SIG-M5 treated with dmso at 0.1 percent for 504 hours (cell line): ENCODE measurements around the gene ISL2.

Experiments
- DNase-seq: peaks from one replicate; lab custom pipeline; 2025; ENCODE audit not compliant: unreplicated experiment; lab: John Stamatoyannopoulos, UW

Gene ISL2

GRCh38 chr15:76368122-76368621 is 31.6 kb downstream of the ISL2 start:
- DNase-seq, result no peak

DNA sequence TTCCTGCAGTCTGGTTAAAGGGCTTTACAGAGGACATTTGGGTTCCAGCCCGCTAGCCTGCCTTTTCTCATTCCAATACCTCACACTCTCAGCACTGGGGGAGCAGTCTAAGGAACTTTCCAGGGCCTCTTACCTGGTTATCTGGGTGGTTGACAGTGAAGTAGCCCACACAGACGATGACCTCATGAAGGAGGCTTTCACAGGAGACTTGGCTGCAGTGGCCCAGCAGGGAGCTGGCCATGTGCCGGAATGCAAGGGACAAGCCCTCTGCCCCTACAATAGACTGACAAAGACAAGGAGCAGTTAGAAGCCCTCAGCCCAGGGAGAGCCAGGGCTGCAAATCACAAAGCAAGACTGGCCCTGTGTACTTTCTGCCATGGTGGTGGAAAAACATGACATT is 39.5 kb downstream of the ISL2 start:
- DNase-seq, result no peak

DNA sequence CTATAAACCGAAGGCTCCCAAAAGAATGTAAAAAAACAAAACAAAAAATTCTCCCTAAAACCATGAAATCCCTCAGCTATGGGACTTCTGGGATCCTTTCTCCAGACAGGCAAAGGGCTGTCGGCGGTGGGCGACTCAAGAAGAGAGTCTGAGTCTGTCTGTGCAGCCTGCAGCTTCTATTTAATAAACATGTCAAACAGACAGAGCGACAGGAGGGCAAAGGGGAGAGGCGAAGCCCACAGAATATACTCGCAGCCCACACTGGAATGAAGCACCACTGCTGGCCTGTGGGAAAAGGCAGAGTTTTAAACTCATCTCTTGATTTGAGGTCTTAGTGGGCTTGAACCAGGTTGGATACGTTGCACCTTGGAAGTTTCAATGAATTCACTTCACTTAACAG is 40.2 kb downstream of the ISL2 start:
- DNase-seq, result no peak

- DNase-seq, result no peak
These were observed 40.6 kb downstream of the ISL2 start for GRCh38 chr15:76377217-76377616.

DNA sequence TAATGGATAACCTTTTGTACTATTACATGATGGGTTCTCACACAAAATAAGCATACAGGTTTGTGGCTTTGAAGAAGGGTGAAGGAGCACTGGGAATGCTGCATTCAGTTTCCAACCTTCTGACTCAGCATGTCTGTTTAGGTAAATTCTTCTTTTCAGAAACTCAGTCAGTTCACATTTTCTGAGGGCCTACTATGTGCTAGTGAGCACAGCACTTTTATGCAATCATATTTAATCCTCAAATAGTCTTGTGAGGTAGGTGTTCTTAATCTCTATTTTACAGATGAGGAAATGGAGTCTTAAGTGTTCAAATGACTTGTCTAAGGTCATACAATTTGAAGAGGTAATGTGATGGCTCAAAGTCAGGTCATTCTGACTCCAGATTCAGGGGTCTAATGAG is 41.2 kb downstream of the ISL2 start:
- DNase-seq, result no peak

GRCh38 chr15:76378691-76379090 is 42.1 kb downstream of the ISL2 start:
- DNase-seq, result no peak

DNA sequence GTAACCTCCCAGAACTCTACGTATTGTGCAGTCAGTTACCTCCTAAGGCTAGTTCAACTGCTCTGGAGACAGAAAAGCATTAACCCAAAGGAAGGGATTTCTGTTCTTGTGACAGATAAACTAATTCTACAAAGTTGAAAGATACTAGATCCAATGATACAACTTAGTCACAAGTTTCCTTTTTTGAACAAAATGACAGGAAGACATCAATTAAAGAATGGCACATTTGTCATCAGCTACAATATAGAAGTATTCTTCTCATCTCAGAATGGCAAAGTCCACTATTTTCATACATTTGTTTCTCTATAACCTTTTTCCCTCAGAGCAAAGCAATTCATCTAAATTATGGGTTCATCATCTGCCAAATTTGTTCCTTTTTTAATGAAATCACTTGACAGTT is 43.7 kb downstream of the ISL2 start:
- no peak for DNase-seq

- DNase-seq, result no peak
These were observed 44.8 kb downstream of the ISL2 start for GRCh38 chr15:76381366-76381765.

- DNase-seq, result no peak
These were observed 46.6 kb downstream of the ISL2 start for GRCh38 chr15:76382987-76383728.

GRCh38 chr15:76384409-76384808 is 47.8 kb downstream of the ISL2 start:
- no peak for DNase-seq

- no peak for DNase-seq
These were observed 49.6 kb downstream of the ISL2 start for GRCh38 chr15:76386178-76386577.

DNA sequence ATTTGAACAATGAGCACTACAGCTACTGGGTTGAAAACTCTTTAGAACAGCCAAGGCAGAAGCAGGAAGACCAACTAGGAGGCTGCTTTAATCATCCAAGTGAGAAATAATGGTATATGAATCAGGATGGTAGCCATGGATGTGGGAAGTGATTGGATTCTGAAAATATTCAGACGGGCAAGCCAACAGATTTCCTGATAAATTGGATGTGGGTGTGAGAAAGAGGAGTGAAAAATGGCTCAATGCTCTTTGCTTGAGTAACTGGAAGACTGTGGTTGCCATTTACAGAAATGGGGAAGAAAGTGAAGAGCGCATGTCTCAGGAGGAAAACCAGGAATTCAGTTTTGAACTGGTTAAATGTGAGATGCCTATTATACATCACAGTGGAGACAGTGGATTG is 50.4 kb downstream of the ISL2 start:
- DNase-seq, result no peak

- DNase-seq, result peak; percentile 12
These were observed 54.0 kb downstream of the ISL2 start for GRCh38 chr15:76390571-76390970.

DNA sequence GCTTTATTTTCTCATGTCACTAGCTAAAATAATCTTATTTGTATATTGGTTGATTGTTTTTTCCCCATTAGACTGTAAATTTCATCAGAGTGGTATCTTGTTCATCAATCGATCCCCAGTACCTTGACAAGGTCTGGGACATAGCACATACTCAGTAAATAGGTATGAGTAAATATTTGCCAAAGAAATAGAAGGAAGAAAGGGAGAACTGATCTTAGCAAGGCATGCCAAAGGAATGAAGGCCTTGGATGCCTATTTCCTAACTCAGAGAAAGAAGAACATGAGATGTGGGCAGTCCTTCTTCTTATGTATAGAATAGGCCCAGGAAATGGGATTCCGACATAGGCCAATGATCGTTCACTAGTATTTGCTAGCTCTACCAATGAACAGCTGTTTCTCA is 54.7 kb downstream of the ISL2 start:
- DNase-seq, result no peak

- DNase-seq, result no peak
These were observed 55.3 kb downstream of the ISL2 start for GRCh38 chr15:76391847-76392246.
